Stimulated activated CD4-positive, alpha-beta T cell treated with anti-CD3 and anti-CD28 coated beads, Interleukin-2, amount 100 ng/mL, for 24 hours (primary cell): ENCODE results near the gene CD300LG.
"Not testable (repeated sequence)": the region's sequence is repeated elsewhere in the genome, so short reads cannot be mapped to it uniquely, and the experiment has no call there.

Experiments used
- DNase-seq, 2 donors: peaks; one replicate each; pipeline ENCODE4 v3.0.0-alpha.2; 2020

CD300LG gene

GRCh38 chr17:43881181-43881580, 34.2 kb downstream of the CD300LG start:
- DNase-seq: no peak

- no peak for DNase-seq
Observed at GRCh38 chr17:43881758-43882505, 35.0 kb downstream of the CD300LG start.

- no peak for DNase-seq
Observed at GRCh38 chr17:43882761-43883415, 35.9 kb downstream of the CD300LG start.

GRCh38 chr17:43888548-43888947, 41.6 kb downstream of the CD300LG start:
- DNase-seq: no peak

- DNase-seq: no peak
Observed at GRCh38 chr17:43890240-43890639, 43.3 kb downstream of the CD300LG start.

GRCh38 chr17:43891851-43892646, 45.1 kb downstream of the CD300LG start:
- DNase-seq: no peak

GRCh38 chr17:43892647-43892952, 45.6 kb downstream of the CD300LG start:
- no peak for DNase-seq

GRCh38 chr17:43894494-43894893, 47.5 kb downstream of the CD300LG start:
- DNase-seq: not testable (repeated sequence)

GRCh38 chr17:43897831-43898230, 50.9 kb downstream of the CD300LG start:
- no peak for DNase-seq

DNA sequence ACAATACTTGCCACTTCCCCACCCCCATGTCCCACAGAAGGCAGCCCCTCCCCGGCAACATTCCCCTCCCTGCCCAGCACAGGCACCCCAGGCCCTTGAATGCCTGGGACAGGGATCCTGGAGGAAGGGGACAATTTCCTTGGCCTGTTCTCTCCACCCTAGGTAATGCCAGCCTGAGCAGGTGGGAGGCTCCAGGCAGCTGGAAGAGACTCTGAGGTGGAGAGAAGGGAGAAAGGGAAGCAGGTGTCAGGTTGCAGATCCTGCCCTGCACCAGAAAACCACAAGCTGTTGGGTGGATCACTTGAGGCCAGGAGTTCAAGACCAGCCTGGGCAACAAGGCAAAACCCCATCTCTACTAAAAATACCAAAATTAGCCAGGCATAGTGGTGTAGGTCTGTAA, 51.5 kb downstream of the CD300LG start:
- no peak for DNase-seq

GRCh38 chr17:43900183-43900857, 53.3 kb downstream of the CD300LG start:
- DNase-seq: peak; percentile 82 to 90

- DNase-seq: no peak
Observed at GRCh38 chr17:43900858-43901754, 54.1 kb downstream of the CD300LG start.

DNA sequence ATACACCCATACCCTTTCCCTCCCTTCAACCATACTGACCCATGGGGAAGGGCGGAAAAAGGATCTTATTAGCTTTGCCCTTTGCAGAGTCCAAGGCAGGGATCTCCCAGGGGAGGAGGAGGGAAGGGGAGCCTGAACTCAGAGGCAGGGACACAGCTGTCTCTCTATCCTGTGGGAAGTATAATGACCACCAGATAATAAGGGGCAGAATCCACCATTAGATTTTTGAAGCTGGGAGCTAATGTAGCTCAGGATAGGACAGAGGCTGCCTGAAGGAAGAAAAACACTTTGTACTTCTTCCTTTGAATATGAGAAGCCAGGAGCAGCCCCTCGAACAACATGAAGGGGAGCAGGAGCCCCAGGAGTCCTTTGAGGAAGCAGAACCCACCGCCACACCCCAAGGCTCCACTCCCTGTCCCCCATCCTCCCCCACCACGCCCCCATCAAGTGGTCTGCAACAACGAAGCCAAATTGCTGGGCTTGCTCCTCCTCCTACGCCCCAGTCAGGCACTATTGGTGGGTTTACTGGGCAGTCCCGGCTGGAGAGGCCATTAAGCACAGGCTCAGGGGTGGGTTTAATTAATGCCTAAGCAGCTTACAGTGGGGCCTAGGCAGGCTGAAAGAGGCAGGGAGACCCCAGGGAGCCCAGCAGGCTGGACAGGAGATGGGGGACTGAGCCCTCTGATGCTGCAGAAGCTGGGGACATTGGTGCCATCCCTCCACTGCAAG, 55.0 kb downstream of the CD300LG start:
- DNase-seq: no peak

- DNase-seq: no peak
Observed at GRCh38 chr17:43905400-43905984, 58.5 kb downstream of the CD300LG start.

DNA sequence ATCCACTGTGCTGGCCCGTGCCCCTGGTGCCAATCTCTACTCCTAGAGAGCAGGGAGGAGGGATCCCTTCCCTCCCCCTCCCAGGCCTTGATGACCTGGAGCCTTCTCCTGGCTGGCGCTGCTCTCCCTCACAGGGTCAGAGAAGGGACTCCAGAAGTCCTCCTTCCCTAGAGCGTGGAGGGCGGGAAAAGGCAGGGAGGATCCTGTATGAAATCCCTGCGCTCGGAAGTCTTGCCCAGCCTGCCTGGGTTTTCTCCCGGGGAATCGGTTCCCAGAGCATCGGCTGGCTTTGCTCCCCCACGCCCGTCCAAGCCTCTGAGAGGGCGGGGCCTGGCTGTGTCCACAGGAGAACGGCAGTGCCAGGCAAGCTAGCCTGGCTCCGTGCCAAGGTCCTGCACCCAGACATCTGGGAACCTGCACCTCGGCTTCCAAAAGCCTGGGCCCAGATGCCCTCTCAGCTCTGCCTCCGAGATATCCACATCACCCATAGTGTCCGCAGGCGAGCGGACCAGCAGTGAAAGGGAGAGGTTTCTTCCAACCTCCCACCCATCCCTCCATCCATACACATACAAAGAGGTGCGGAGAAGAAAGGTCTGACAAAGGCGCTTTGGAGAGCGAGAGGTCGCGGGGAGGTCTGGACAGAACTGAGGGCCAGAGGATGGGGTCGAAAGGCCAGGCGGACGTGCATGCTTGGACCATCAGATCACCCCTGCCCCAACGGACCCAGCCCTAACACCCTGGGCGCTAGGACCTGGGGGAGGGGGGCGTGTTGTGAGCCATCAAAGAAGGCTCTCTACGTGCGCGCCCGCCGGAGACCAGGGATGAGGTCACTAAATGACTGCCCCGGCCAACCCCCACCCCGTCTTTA, 59.2 kb downstream of the CD300LG start:
- DNase-seq: peak; percentile 34

- DNase-seq: no peak
Observed at GRCh38 chr17:43906951-43907424, 60.0 kb downstream of the CD300LG start.

GRCh38 chr17:43907425-43907981, 60.5 kb downstream of the CD300LG start, which contains the start of gene MPP2:
Gene MPP2, minus strand, starts transcription at chr17:43907536. Its CDS starts 3,076 bp downstream, at chr17:43904460.
- DNase-seq: peak; percentile 58 to 66

- peak; percentile 62 to 63 for DNase-seq
Observed at GRCh38 chr17:43907998-43908721, 61.2 kb downstream of the CD300LG start.
